Hematopoietic multipotent progenitor cell treated with erythropoietin and hydrocortisone succinate and interleukin-3 and kit ligand, for 4 days (in vitro differentiated cells): ENCODE results near the gene ZFYVE28.

Source experiments
- DNase-seq: peaks from one replicate; pipeline ENCODE4 v3.0.0-alpha.2; 2015

Gene ZFYVE28

DNA sequence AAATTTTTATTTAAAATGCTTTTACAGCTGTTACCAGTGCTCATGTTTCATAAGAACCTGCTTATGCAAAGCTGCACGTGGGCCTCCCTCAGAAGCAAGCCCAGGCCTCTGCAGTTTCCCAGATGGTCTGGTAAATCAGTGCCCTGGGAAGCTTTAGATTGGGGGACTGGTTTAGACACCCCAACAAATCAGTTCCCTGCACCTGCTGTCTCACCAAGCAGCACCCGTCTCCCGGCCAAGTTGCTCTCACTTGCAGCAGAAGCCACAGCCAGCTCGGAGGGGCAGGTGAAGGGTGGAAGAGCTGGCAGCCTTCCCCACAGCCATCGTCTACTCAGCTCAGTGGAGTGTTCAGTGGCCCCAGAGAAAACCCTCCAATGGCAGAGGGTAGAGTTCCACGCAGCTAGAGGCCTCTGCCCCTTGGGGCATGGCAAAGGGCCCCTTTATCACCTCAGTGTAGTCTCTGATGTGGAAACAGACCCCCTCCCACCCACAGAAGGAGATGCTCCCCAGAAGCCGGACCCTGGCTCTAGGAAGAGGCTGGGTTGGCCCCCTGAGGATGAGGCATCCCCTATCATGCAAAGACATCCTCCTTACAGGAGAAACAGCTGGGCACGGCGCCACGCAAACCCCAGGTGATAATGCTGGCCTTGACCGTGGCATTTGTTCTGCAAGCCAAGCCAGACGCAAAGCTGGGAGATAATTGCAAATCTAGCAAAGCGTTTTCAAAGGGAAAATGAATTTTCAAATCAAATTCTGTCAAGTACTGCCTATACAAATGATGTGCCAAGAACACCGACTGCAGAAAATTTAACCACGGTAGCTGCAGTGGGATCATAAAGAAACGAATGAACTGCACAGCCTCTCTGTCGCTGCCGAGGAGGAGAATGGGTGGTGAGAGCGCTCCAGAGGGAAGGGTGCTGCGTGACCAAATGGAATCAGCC is 51.9 kb downstream of the ZFYVE28 start:
- DNase-seq = no peak

DNA sequence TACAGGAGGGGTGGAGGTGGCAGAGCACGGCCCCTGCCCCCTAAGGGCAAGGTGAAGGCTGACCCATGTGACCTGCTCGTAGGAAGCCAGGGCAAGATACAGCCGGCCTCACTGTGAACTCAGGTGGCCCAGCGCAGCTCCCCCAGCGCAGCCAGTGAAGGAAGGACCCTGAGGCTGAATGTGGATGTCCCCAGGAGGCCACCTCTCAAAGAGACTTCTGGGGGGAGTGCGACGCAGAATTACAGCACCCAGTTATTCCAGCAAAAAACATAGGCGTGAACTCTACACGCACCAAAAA is 52.6 kb downstream of the ZFYVE28 start:
- no peak for DNase-seq

DNA sequence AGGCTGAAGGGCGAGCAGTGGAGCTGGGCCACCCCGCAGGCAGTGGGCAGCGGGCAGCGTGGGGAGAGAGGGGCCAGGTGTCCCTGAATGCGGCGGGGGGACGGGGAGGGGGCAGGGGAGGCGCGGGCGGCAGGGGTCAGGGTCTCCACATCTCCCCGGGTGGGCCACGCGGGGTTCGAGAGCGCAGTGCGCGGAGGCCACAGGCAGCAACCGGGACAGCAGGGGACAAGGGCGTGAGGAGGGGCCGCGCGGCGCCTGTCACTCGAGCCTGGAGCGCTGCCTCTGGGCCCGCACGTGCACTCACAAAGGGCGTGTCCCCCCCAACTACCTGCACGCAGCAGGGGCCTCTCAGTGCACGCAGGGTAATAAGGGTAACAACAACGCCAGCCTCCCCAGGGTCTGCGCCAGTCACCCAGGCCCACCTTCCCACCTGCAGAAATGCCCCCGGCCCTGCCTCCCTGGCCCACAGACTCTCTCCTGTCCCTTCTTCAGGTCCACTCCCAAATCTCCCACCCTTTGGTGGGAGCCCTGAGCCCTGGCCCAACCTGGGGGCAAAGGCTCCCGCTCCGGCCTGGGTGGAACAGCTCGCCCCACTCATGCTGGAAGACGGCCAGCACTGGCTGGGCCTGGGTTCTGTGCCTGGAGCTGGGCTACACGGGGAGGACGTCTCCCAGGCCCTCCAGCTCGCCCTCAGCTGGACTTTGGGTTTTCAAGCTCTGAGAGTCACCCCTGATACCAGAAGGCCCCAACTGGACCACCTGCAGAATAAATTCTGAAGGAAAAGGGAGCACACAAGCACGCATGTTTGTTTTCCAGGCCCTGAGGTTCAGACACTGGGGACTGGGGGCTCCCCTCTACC is 53.2 kb downstream of the ZFYVE28 start:
- DNase-seq = no peak

DNA sequence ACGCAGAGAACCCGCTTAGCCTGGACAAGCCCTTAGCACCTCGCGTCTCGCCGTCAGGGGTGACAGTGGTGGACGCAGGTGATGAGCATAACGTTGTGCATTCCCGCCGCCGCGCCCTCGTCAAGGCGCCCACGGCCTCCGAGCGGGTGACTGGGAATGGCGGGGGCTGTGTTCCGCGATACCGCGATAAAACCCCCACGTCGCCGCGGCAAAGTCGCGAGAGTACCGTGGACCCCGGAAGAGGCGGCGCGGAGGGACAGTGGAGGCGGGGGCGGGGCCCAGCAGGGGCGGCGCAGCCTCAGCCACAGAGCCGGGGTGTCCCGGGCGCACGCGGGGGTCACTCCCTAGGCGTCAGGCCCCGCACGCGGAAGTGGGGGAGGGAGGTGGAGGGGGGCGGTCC is 53.8 kb downstream of the ZFYVE28 start:
- peak; percentile 74 for DNase-seq

DNA sequence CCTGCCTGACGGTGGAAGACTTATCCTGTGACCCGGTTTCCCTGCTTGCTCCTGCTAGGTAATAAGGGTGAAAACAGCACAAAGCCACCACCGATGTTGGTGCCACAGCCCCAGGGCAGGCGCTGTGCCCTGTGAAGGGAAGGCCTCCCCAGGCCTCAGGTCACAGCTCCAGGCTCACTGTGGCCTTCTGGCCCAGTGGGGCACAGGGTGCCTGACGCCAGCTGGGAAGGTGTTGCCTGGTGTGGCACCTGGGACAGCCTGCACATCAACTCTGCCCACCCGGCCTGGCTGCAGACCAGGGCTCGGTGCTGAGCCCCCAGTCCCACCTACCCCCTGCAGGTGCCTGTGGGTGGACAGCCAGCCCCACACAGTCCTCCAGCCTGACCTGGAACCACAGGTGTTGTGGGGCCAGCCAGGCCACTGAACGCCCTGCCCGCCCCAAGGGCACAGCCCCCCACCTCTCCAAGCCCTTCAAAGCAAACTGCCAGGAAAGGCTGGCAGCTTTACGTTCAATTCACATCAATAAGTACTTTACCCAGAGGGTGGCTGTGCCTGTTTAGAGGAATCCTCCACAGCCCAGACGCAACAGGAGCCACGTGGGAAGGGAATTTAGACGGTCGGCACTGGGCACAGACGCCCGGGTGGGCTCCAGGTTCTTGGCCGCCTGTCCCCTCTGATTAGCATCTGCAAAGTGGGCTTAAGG is 54.3 kb downstream of the ZFYVE28 start:
- no peak for DNase-seq

DNA sequence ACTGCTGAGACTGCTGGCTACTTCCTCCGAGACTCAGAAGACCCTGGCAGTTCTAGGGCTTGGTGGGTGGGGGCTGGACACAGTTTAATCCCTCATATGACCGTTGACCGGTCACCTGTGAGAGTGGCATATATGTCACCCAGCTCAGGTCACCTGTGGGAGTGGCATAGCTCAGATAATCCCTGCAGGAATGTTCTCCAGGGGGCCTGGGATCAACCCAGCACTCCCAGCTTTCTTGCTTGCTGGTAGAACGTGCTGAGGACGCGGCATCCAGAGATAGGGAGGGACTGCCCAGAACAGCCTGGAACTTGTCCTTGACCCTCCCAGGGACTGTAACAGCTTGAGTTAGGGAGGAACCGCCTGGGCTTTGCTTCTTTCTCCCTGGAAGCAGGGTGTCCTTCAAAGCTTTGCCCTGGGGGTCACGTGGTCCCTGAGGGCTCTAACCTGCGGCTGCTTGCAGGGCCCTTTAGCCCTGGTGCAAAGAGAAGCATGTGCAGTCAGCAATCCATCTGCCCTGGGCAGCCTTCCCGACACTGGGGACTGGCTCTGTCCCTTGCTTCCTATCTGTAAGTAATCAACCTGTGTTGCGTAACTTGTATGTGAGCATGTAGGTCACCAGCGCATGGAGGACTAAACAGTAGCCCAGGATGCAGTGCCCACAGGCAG is 55.3 kb downstream of the ZFYVE28 start:
- DNase-seq = peak; percentile 38

DNA sequence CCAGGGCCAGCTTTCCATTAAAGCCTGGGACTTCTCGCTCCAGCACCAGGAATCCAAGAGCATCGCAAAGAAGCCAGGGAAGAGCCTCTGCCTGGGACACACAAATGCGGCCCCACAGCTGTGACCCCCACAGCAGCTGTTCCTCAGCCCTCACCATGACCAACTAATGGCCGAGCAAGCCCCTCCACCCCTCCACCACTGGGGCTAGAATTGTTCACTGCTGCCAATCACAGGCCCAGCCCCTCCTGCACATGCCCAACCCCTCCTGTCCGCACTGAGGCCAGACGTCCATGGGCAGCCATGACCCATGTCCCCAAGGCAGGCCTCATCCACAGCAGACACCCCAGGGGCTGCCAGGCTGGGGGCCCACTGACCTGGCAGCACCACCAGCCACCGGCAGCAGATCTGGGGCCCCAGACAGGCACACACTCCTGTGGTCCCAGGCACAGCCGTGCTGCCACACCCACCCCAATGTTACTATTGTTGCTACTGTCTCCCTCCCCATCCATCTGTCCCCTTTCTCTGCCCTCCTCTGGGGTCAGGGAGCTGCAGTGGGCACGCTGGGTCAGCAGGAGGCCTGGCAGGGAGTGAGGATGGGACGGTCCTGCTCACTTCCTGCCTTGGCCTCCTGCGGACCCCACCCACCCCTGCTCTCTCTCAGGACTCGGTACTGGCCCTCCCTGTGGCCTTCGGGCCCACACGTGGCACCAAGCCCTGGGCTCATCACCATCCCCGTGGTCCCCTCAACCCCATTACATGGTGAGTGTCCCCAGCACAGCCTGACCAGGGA is 56.0 kb downstream of the ZFYVE28 start:
- no peak for DNase-seq

DNA sequence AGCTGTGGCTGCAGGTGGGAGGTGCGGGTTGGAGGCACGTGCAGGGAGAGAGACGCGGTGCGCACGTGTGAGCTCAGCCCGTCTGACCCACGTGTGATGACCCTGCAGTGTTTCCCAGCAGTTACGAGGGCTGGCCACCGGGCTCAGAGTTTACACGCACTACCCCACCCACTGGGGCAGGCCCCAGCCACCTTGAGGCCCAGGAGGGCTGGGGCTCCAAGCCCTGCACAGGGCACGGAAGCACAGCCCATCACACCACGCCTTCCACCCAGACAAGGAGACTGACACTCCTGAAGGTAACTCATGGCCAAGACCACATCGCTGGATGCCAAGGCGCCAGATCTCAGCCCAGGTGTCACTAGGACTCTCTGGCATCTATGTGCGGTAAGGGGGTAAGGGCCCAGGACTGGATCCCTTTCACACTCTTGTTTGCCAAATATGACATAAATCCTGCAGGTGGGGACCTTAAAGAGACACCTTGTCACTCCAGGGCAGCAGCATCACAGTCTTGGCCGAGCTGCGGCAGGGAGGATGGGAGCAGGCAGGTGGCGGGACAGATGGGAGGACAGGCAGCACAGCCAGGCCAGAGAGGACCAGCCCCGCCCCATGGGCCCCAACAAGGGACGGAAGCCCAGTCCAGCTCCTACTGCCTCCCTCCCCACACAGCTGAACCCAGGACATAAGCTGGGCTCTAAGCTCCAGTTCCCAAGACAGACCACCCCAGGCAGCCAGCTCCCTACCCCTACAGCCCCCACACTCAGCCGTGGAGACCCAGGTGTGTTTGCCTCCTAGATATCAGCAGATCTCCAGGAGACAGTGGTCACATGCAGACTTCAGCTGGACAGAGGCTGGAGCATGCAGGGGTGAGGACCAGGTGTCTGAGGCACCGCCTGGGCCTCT is 56.8 kb downstream of the ZFYVE28 start:
- DNase-seq = no peak

DNA sequence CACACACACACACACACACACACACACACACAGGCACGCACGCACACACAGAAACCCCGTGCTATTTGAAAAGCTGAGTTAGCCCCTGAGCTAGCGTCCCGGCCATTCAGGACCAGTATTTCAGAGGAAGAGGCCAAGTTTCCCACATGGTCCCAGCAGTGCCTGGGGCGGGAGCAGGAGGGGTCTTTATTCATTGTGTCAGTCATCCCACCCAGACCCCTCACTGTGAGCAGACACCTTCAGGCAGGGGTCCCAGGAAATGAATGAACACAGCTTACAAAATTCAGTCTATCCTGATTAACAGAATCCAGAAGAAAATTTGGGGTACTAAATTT is 58.1 kb downstream of the ZFYVE28 start:
- no peak for DNase-seq

DNA sequence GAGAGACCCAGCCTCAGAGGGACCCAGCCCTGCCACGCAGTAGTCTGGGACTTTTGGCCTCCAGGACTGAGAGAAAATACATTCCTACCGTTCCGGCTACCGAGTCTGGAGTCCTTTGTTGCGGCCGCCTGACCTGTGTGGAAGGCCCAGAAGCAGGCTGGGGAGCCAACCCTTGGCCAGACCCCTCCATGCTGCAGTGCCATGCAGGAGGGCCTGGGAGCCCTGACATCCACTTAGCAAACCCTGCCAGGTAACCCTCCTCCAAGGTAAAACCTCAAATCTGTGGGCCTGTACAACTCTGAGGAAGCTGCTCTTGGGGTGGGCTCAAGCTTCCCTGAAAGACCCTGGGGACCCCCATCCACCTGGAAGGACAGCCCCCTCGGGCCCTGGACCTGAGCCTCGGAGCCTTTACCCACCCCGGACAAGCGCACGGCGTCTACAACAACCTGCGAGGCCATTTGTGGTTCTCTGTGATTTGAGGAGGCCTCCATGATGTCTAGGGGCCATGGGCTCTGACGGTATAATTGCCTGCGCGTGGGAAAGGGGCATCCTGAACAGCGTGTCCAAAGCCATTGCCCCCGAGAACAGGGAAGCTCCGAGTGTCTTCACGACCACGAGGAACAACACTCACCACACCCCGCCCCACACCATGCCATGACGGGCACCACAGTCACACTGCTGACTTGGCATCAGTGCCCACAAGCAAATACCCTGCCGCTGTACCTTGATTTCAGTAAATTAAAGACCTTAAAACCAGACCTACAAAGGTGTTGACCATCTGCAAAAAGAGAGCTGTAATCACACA is 58.7 kb downstream of the ZFYVE28 start:
- no peak for DNase-seq

DNA sequence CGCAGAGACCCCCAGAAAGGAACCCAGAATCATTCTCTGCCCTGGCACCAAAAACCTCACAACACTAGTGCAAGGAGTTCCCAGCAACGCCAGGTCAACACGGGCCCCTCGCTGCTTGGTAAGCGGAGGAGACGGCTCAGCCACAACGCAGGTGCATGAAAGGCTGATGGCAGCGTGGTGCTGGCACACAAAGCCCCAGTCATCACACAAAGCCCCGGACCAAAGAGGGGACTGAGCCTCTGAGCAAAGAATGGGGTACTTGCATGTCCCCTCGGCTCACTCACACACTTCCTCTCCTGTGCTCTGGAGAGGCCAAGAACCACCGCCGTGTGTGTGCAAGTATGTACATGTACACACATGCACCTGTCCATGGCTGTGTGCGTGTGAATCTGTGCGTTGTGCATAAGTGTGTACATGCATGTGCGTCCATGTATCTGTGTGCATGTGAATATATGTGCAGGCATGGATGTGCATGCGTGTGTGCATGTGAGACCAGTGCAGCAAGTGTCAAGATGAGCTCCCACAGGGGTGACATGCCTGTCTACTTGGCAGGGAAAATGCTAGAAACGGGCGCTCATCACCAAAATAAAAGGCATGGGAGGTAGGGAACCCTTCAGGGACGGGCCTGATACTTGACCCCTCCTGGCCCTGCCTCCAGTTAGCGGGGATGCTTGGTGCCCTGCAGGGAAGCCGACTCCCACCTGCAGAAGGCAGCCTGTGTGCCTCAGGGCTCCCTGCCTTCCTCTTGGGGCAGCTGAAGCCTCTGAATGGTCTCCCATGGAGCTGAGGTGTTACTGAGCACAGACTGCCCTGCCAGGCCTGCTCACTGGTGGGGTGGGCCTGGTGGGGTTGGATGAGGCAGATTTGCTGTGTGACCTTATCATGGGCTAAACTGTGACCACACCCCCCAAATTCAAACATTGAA is 60.4 kb downstream of the ZFYVE28 start:
- DNase-seq = no peak

DNA sequence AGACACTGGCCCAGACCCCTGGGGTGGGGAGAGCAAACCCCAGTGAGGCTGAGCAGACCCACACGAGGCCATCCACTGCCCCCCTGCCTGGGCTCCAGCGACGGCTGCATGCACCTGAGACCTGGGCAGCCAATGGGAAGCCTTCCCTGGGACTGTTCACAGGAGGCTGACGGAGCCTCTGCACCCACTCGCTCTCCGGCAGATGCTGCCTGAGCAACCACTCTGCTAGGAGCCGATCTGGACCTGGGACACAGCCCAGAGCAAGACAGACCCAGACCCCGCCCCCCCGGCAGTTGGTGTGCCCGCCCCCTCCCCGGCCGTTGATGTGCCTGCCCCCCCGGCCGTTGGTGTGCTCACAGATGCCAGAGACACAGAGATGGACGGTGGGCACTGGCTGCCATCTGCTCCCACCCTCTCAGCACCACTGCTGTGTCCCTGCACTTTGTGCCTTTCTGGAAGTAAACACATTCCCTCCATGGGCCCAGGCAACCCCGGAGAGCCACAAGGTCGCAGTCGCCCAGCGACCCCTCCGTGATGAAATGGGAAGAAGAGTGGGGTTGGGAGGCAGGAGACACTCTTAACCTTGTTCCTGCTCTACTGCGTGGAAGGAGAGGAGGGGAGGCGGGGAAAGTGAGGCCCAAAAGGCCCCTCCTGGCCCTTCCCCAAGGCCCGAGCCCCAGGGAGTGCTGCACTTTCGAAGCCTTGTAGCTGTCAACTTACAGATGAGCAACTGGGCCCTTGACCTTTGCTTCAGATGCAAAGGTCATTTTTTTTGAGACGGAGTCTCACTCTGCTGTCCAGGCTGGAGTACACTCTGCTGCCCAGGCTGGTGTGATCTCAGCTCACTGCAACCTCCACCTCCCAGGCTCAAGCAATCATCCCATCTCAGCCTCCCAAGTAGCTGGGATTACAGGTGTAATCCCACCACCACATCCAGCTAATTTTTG is 62.0 kb downstream of the ZFYVE28 start:
- no peak for DNase-seq

DNA sequence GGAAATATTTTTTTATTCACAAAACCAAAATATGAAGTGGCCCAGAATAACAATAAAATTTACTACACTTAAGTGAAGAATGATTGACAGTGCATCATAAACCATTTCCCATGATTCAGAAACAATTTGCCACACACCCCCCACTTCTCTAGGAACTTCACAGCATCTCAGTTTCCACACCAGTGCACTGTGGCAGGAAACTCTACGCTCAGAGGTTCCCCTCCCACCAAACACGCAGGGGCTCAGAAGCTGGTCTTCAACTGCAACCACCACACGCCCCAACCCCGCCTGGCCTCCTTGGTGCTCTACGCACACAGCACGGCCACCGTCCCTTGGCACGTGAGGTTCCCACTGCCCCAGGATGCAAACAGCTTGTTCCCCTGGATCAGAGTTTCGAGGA is 63.7 kb downstream of the ZFYVE28 start:
- no peak for DNase-seq

DNA sequence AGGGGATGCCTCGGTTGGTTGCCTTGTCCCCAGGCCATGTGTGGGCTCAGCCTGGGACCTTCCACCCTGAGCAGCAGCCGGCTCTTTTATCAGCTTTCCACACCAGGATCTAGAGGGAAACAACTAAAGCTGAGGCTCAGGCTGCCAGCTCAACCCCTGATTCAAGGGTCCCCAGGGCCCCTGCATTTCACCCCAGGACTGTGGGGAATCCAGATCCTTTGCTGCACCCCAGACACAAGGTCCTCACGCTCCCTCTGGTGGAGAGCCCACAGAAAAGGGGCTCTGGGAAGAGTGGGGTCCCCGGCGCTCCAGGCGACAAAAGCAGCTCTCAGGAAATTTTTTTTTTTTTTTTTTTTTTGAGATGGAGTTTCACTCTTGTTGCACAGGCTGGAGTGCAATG is 64.3 kb downstream of the ZFYVE28 start:
- DNase-seq = peak; percentile 54

DNA sequence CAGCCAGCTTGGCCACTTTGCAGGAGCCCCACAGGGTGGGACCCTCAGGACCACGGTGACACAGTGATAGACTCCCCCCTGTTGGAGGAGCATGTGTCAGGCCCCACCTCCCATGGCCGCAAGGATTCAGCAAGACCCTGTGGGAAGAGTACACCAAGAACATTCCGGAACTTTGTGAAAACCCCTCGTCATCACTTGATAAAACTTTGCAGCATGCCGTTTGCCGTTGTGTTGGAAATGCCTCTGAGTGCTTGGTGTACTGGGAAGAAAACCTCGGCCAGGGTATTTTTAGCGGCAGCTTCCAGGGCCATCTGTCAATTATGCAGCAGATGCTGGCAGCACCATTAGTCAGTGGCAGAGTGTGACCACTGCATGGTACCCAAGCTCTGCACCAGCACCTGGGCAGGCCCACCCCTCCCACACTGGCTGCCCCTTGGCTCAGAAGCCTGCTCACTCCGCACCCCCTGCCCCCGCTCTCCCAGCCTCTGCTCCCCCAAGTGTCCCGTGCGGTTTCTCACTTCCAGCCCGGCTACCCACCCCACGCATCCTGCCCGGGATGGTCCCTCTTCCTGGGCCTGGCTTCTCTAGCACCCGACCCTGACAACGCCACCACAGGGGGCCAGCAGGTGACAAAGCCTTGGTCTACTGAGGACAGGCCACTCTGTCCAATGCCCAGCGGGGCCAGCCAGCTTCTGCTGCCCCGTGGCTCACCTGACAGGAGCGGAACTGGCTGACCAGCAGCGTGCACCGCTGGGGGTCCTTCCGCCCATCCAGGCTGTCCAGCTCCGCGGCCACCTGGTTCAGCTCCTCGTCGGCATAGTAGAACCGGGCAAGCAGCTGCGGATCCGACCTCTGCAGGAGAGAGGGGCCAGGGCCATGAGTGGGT is 65.0 kb downstream of the ZFYVE28 start:
- no peak for DNase-seq

DNA sequence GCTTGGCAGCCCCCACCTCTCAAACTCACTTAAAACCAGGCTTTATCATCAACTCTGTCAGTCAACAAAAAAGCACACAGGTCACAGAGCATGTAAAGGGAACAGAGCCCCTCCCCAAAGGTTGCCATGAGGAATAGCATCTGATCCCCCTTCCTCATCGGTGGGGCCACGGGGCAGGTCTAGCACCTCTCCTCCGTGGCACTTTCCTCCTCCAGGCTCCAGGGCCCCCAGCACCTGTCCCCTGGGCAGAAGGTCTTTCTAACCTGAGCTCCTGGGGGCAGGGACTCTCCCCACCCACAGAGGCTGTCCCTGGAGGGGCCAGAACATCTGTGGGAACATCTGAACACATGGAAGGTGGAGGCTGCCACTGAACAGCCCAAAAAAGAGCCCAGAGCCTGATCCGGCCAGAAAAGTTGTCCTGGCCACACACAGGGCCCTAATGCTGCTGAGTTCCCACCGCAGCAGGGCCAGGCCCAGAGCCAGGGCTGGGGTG is 65.7 kb downstream of the ZFYVE28 start:
- no peak for DNase-seq

DNA sequence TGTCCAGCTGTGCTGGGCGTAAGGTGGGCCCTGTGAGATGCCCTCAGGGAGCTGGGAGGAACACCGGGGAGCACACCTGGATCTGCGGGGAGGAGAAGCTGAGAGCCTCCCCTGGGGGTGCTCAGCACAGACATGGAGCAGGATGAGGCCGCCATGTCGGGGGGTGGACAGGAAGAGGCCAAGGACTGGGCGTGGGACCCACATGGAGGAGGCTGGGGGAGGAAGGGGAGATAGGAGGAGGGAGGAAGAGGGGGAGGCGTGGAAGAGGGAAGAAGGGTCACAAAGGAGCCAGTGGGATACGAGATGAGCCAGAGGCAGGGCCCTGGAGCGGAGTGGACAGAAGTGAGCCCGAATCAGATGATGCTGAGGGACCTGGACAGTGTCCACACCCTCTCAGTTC is 66.3 kb downstream of the ZFYVE28 start:
- no peak for DNase-seq
